Hypothalamus (tissue), 51 donors: ENCODE measurements around the gene ATP8A1.

Experiments
- DNase-seq, 51 donors: peaks; one replicate each; lab custom pipeline; 2025; lab: John Stamatoyannopoulos, UW

ATP8A1 gene

DNA sequence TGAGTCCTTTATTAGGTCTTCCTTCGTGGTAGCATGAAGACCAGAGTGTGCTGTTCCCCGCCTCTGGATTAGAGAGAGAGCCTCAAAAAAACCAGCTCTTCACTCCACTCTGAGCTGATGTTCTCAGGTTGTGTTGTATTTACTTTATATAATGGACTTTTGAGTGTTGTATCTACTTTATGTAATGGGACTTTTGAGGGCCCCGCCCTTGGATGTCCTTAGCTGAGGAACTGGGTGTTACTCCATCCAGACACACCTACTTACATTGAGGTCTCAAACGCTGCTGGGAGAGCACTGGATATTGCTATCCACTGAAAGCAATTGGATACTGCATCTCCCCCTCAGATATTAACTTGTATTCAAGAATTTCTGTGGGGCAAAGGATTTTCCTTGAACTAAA, 28.2 kb downstream of the ATP8A1 start:
- no peak for DNase-seq

DNA sequence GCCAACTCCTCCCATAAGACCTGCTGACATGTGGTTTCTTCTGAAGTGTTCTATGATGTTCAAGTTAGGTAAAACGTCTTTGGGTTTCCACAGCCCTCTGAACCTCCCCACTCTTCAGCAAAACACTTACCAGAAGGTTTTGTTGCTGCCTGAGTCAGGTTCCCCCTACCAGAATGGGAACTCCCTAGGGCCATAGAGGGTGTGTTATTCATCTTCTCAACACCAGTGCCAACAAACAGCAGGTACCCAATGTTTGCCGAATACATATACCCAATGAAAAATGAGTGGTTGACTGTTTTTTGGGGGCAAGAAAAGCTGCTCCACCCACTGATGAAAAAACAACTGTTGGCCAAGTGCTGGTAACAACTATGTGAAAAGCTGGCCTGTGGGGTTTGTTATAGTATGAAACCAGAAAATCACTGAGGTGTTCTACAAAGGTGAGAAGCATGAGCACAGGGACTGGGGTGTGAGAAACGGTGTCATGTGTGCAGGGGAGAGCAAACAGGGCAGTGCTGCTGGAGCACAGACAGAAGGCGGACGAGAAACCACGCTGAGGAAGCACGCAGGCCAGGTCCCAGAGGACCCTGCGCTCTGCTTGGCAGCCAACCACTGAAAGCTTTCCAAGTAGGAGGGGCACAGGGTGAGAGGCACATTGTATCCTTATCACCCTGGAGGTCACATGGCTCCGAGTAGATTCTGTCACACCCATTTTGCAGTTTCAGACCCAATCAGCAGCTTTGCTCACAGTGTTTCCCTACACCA, 28.8 kb downstream of the ATP8A1 start:
- DNase-seq = peak in 34 of 51 donors; percentile 10 to 80 (median 40)

DNA sequence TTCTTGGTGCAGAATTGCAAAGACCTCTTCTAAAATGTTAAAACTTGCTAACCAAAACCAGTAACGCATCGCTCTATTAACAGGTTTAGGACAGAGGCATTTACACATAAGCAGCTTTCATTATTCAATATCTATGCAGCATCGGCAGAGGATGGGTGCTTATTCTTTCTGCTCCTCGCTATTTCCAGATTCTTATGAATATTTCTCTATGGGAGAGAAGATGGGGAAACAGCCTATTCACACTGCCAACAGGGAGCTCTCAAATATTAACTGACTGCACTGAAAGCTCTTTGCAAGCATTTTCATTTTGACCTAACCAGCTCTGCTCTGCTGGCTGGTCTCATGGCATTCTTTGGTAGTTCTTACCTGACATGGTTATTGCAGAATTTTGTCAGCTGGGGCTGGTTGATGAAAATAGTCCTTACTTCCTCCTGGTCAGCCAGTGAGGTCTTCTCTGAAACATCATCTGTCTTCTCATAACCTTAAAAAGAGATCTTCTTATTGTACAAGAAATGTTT, 30.2 kb downstream of the ATP8A1 start:
- DNase-seq = peak in 1 of 51 donors; percentile 46

DNA sequence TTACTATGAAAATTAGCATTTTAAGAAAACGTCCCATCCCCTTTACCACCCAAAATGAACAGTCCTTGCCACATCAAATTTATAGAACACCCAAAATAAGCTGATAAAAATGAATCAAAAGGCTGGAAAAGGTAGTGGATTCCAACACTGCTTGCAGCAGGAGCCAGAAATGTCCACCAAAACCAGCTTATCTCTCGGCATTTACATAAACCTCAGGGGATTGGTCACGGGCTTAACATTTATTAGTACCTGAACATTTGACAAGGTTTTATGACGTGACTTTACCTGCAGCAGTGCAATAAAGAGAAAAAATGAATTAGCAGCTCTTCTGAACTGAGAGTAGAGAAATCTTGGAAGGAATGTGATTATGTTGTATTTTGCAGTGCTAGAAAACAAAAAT, 31.6 kb downstream of the ATP8A1 start:
- DNase-seq = no peak

DNA sequence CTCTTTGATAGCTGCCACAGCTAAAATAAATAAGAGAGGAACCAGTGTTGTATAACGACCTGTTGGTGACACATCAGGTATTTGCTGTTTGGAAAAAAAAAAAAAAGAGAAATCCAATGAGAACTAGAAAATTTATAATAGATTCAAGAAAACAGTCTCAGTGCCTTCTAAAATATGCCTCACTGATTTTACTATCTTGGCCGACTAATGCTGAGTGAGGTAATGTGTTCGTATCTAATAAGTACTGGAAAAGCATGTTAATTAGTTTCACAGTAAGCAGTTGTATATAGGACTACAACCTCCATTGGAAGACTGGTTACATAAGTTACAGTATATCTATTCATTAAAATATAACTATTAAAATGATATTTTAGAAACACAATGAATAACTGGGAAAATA, 32.4 kb downstream of the ATP8A1 start:
- DNase-seq = no peak

DNA sequence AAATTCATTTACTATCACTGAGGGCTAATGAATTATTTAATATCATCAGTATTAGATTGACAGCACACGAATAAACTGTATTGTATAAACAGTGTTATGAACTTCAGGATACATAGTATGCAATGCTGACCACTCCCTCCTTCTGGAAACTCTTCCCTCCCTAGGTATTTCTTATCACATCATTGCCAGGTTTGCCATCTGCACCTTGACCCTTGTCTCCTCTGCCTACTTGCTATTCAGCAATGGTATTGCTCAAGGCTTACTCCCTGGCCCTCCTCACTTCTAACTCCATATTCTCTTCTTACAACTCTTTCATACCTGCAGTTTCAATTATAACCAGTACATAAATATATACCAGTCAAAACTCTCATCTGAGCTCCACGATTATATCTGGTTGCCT, 38.9 kb downstream of the ATP8A1 start:
- no peak for DNase-seq

DNA sequence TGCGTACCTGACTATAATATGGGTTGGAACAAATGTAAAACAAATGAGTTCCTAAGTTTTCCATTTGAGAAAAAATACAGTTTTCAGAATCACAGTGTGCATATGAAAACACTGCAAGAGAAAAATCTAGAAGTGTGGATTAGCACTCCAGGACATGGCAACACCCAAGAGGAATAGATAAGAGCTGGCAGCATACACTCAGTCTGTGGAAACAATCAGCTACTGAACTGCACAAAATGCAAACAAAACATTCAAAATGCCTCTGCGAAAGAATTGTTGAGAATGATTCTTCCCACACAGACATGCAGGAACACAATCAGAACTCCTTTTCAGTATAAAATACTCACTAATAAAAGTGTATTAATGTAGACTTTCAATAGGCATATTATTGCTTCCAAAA, 39.9 kb downstream of the ATP8A1 start:
- peak in 3 of 51 donors; percentile 26 to 65 (median 46) for DNase-seq

DNA sequence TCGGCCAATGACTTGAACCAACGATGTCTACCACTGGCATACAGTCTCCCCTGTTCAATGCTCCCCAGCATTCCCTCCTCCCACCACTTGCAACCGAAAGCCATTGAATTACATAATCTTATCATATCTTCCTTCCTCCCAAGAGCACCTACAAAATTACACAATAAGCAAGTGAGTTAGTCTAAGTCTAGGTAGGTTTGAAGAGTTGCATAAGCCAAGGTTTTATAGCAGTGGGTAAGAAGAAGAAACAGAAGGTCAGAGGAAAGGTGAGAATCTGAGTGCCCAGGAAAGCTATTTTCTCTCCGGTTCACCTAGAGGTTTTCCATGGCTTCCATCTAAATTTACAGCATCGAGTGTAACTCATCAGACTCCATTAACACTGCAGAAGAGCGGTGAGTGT, 40.3 kb downstream of the ATP8A1 start:
- no peak for DNase-seq

DNA sequence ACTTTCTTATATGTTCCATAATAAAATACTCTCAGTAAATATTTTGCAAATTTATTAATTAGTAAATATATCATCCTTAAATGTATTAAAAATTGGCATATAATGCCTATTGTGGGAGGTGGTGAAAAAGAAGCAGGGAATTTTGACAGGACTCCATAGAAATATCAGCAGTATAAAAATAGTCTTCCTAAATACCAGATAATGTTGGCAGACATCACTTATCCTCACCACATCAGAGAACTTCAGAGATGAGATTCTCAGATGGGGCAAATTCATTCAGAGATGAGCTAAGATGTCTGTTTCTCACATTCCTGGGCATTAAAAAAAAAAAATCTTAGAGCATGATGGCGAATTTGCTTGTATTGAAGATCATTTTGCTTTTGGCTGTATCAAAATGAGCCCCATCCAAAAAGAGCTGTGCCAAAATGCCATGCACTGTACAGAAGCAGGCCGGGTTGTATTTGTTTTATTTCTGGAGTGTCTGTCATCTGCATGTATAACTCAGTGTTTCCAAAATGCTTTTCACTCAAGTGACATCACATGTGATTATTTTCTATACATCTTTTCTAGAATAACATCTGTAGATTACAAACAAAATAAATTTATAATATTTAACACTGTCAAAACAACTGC, 41.7 kb downstream of the ATP8A1 start:
- DNase-seq = no peak

DNA sequence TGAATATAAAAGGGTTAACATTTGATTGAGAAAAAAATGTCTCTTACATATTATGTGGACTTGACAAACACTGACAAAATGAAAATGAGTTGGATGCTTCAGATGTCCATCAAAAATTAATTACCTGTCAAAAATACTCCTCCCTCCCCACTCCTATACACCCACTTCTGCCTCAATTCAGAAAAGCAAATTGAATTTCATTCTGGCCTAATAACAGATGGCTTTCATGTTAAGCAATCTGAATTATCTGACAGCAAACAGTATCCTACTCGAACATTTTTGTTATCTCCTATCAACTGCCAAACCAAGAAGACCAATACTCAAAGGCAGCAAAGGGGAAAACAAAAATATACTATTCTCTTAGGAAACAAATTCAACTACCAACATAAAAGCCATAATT, 44.0 kb downstream of the ATP8A1 start:
- DNase-seq = no peak

DNA sequence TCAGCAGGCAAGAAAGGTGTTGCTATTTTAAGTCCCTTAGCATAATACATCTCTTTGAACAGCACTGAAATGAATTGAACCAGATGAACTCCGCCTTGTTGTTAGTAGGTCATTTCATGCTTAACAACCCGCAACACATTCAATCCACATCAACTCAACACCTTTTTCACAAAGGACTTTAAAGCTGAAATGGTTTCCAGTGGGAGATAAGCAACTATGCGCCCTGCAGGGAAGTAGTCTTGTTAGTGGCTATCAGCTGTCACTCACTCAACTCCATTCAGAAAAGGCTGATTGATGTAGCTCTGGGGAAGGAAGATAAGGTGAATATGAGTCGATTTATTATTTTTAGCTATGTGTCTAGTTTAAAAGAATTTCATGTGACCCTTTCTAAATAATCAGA, 46.0 kb downstream of the ATP8A1 start:
- no peak for DNase-seq

DNA sequence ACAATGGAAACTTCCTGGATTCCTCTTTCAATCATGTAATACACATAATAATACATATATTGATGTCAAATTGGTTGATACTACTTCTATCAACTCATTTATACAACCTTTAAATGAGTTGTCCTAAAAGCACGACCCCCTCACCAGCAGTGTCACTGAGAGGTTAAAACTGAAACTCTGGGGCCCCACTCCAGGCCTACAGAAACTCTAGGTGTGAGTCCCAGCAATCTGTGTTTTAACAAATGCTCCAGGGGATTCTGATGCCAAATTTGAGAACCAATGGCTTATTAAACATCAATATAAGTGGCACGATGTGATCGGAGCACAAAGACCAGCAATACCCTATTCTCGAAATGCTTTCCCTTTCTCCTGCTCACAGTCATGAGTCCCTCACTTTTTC, 47.9 kb downstream of the ATP8A1 start:
- no peak for DNase-seq

DNA sequence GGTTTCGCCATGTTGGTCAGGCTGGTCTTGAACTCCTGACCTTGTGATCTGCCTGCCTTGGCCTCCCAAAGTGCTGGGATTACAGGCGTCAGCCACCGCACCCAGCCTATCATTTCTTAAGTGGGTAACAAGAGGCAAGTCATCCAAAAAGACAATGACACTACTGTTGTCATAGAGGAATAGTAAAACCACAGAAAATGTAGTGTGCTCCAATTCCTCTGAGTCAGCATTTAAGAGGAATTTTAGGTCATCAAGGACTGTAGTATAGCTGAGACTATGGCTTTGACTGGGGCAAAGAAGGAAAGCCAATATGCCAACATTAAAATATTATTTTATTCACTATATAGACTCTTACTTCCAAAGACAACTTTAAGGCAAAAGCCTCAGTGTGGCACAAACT, 48.4 kb downstream of the ATP8A1 start:
- no peak for DNase-seq

DNA sequence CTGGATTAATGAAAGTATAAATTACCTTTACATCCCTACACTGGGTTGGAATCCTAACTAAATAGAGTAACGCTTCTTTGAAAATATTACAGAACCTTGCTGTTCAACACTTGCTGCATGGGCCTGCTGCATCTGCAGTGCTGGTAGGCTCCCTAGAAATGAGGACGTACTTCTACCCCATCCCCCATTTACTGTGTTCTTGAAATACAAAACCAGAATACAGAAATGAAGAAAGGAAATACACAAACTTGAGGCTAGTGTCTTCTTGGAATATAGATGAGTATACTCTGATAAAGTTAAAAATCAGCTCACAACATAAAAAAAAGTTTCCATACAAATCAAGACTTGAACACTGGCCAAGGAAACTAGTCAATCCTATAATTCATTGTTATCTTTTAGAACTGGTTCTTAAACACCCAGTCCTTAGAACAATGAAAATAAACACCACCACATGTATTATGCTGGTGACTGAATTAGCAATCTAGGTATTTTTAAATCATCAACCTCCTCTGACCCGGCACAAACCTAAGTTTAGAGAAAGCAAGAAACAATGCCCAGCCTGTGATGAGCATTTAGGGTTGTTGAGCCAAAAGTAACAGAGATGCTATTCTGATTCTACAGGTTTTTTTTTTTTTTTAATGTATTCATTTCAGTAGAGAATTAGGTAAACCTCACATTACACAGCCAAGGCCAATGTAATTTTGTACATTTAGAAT, 49.7 kb downstream of the ATP8A1 start:
- no peak for DNase-seq

DNA sequence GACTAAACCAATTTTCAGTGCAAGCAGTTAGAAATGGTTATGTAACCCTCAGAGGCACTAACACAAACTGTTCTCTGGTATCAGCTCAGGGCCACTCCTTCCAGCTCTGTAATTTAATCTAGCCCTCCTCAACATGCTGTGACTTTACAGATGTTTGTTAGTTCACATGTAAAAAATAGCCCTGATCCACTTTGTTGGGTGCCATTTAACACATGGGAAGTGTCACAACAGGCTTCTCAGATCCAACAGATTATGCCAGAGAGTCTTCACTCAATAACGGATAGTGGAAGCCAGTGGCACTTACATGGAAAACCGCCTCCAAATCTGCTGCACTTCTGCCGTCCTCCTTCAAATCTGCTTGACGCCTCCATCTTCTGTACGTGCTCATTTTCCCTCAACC, 51.6 kb downstream of the ATP8A1 start:
- peak in 1 of 51 donors; percentile 24 for DNase-seq

DNA sequence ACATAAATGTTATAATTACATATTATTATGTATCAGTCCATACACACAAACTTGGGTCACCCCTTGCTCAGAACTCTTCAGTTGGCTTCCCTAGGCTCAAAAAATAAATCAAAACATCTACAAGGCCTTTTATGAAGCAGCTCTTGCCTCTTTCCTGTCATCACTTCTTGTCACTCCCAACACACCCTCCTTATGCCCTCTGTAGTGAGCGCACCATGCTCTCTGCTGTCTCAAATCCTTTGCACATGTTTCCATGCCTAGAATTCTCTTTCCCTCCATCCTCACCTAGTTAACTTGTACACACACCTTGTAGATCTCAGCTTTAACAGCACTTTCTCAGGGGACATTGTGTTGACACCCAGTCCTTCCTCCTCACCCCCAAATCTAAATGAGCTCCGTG, 53.0 kb downstream of the ATP8A1 start:
- DNase-seq = no peak

DNA sequence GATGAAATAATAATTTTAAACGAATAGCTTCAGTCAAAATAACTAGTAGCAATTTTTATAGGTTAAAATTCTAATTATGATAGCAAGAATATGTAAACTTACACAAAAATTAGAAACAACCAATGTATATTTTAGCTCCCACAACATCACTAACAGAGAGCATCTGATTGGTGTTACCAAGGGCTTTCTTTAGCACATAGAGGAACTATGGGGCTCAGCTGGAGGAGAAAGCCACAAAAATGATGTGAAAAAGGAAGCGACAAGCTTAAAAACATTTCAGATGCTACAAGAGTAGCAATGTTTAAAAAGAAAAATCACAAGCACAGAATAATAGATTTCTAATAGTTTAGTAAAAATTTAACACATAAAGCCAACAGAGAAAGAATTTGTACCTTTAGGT, 56.3 kb downstream of the ATP8A1 start:
- DNase-seq = no peak

DNA sequence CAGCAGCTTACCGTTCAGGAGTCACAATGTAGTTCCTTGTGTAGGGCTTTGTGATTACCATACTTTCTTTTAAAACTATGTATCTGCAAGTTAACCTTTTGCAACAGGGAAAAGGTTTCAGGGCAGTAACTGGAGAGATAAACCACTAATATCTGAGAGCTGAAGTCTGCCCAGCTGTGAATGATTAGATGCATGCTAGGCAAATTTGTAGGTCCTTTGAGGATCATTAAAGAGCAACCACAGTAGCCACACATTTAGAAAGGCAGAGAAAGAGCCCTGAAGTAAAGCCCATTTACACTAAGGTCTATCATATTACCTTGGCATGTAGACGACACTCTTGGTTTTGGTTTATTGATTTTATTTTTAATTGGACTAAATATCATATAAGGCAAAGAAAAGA, 60.0 kb downstream of the ATP8A1 start:
- DNase-seq = no peak

DNA sequence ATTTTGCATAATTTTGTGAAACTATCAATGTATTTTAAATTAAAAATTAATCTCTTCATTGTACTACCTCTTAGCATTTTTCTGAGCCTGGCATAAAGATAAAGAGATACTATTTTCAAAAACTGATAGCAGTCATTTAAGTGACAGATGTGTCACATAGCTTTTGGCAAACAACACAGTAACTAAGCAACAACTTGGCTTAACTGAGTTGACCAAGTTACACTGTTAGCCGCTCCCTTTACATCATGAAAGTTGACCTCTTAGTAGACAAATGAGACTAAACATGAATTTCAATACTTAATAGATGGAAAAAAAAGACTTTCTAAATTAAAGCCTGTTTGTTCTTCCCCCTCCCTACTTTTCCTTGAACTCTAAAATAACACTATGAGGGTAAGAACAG, 62.0 kb downstream of the ATP8A1 start:
- no peak for DNase-seq

DNA sequence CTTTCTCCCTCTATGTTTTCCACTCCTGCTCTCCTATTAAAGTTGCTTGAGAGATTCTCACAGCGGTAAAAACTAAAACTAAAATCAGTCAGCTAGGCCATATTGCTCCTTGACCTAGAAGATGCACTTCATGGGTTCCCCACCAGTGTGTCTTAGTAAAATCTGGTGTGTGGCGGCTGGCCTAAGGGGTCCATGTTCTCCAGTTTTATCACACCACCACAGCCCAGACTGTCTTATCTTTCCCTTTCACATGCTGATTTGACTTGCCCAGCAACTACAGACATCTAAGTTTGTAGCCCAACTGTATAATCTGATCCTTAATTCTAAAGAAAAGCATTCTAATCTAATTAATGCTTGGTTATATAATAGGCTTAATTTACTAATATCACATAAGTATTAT, 68.0 kb downstream of the ATP8A1 start:
- DNase-seq = no peak

DNA sequence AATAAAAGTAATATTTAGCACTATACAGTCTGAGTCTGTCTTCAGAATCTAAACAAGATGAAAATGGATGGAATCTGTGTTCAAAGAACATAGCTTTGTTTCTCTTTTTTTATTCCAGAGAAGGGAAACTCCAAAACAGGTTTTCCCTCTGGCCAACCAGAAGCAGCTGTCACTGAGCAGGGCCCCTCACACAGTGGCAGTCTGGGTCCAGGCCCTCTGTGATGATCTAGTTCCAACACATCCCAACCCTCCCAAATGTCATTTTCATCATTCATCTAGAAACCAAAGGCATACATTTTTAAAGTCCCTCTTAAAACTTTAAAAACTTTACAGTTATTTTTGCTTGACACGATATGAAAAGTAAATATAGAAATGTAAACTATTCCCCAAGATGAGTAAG, 70.1 kb downstream of the ATP8A1 start:
- DNase-seq = no peak

DNA sequence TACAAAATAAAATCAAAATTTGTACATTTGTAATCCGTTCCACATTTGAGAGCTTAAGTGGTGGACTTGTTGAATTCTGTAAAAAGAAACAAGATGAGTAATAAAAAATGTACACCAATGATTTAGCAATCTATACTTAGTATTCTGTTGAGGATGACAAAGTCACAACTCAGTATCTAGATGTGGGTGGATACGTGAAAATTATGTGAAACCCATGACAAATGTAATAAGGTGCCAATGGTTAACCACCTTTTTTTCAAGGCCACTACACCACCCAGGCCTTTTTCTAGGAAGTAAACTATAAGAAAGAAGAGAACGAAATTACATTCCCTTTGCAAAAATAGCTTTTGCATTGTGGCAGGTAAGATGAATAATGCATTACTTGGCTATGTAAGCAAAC, 77.0 kb downstream of the ATP8A1 start:
- DNase-seq = no peak
